Measurements from ENCODE around the gene ODAD4. TPM values are rescaled to one million over a fixed set of nuclear protein-coding genes. Genes with fewer than 3 reads are reported as not detected.

ODAD4 gene
- total RNA-seq, 1 experiment from 2014 or later = 0.98 TPM

- H3K9me3 ChIP-seq = no peaks in the 10 kb centered on the region
- ChIA-PET CTCF (interaction anchor here (1.3 kb wide), 1 partner anchor 9 kb away, joined by 4 read pairs; the partner anchor contains the start of gene ODAD4), POLR2A (no interaction called here)
These were observed 8.8 kb downstream of the ODAD4 start for GRCh38 chr17:41939044-41939692.

DNA sequence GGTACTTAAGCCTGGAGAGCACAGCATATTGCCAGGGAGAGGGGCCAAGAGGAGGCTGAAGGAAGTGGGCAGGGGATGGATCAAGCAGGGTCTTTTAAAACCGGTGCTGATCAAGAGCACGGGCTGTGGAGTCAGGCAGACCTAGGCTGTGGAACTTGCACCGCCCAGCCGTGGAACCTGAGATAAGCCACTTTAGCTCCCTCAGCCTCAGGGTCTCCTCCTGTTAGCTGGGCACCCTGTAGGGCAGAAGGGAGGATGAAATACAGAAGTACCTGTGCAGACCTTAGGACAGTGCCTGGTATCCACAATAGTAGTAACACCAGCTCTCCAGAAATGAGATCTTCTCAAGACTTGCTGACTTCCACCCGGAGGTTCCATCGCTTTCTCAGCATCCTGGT, 9.3 kb downstream of the ODAD4 start:
- ChIA-PET POLR2A (no interaction called here), CTCF (interaction anchor here (1.3 kb wide), 1 partner anchor 9 kb away, joined by 4 read pairs; the partner anchor contains the start of gene ODAD4)
- Histone ChIP-seq H3K9me3 (no peaks in the 10 kb centered on the region), H3K4me1 (peaks cover 9% of the 10 kb centered on the region), H3K36me3 (ENCODE audit: control insufficient read depth, insufficient read depth, low read length) (no peaks in the 10 kb centered on the region; the same call in 1 of the 2 replicates), H3K27me3 (replicated peaks; ENCODE audit: control insufficient read depth, insufficient read depth, low read length) (no peaks in the 10 kb centered on the region), H3K4me3 (ENCODE audit: low read depth, low read length) (no peak overlapping the region)
- Mint-ChIP-seq H3K4me1 (ENCODE audit: low read depth, unreplicated experiment) (no peaks in the 10 kb centered on the region), H3K27ac (ENCODE audit: unreplicated experiment) (no peak overlapping the region), H3K36me3 (ENCODE audit: insufficient read depth, unreplicated experiment) (no peaks in the 10 kb centered on the region), H3K4me3 (ENCODE audit: unreplicated experiment) (no peak overlapping the region), H3K9me3 (ENCODE audit: unreplicated experiment) (no peaks in the 10 kb centered on the region), H3K27me3 (ENCODE audit: insufficient read depth, unreplicated experiment) (no peaks in the 10 kb centered on the region)
- intact Hi-C loops (cut with micrococcal nuclease; ENCODE audit: unreplicated experiment) = no loop called here
- TF ChIP-seq, protein P1, sequence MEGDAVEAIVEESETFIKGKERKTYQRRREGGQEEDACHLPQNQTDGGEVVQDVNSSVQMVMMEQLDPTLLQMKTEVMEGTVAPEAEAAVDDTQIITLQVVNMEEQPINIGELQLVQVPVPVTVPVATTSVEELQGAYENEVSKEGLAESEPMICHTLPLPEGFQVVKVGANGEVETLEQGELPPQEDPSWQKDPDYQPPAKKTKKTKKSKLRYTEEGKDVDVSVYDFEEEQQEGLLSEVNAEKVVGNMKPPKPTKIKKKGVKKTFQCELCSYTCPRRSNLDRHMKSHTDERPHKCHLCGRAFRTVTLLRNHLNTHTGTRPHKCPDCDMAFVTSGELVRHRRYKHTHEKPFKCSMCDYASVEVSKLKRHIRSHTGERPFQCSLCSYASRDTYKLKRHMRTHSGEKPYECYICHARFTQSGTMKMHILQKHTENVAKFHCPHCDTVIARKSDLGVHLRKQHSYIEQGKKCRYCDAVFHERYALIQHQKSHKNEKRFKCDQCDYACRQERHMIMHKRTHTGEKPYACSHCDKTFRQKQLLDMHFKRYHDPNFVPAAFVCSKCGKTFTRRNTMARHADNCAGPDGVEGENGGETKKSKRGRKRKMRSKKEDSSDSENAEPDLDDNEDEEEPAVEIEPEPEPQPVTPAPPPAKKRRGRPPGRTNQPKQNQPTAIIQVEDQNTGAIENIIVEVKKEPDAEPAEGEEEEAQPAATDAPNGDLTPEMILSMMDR (IDR thresholded peaks at IDR 0.05; ENCODE audit: insufficient read depth in 1 of 2, low read depth in 1 of 2, low read length in 1 of 2, severe bottlenecking in 1 of 2, unreplicated experiment in 1 of 2) = no peak
- BruUV-seq (replicated peaks) = no TSS peak
- no peak for DNase-seq

More at GRCh38 chr17:41939044-41939692, 8.8 kb downstream of the ODAD4 start:
- no peaks in the 10 kb centered on the region for H3K27me3 Mint-ChIP-seq (ENCODE audit: insufficient read depth, unreplicated experiment)
- intact Hi-C loops (cut with micrococcal nuclease; ENCODE audit: unreplicated experiment) = no loop called here
- Histone ChIP-seq H3K4me1 (peaks cover 9% of the 10 kb centered on the region), H3K27me3 (replicated peaks; ENCODE audit: control insufficient read depth, insufficient read depth, low read length) (no peaks in the 10 kb centered on the region), H3K36me3 (ENCODE audit: control insufficient read depth, insufficient read depth, low read length) (no peaks in the 10 kb centered on the region; the same call in 1 of the 2 replicates), H3K4me3 (ENCODE audit: low read depth, low read length) (no peak overlapping the region)
- H3K4me1 Mint-ChIP-seq (ENCODE audit: low read depth, unreplicated experiment) = no peaks in the 10 kb centered on the region
- DNase-seq = no peak
- no peak overlapping the region for H3K27ac Mint-ChIP-seq (ENCODE audit: unreplicated experiment)
- no peaks in the 10 kb centered on the region for H3K36me3 Mint-ChIP-seq (ENCODE audit: insufficient read depth, unreplicated experiment)
- BruUV-seq (replicated peaks) = no TSS peak
- H3K9me3 Mint-ChIP-seq (ENCODE audit: unreplicated experiment) = no peaks in the 10 kb centered on the region
- TF ChIP-seq, protein P1 (IDR thresholded peaks at IDR 0.05; ENCODE audit: insufficient read depth in 1 of 2, low read depth in 1 of 2, low read length in 1 of 2, severe bottlenecking in 1 of 2, unreplicated experiment in 1 of 2) = no peak
- H3K4me3 Mint-ChIP-seq (ENCODE audit: unreplicated experiment) = no peak overlapping the region

GRCh38 chr17:41941168-41941567, 10.8 kb downstream of the ODAD4 start:
- H3K4me3 ChIP-seq (ENCODE audit: low read depth, low read length) = no peak overlapping the region
- Mint-ChIP-seq H3K4me1 (ENCODE audit: low read depth, unreplicated experiment) (no peaks in the 10 kb centered on the region), H3K4me3 (ENCODE audit: unreplicated experiment) (no peak overlapping the region), H3K36me3 (ENCODE audit: insufficient read depth, unreplicated experiment) (no peaks in the 10 kb centered on the region), H3K27ac (ENCODE audit: unreplicated experiment) (no peak overlapping the region), H3K9me3 (ENCODE audit: unreplicated experiment) (no peaks in the 10 kb centered on the region), H3K27me3 (ENCODE audit: insufficient read depth, unreplicated experiment) (no peaks in the 10 kb centered on the region)
- CTCF ChIA-PET = interaction anchor here (1.2 kb wide), 1 partner anchor 11 kb away, joined by 5 read pairs; the partner anchor contains the start of gene ODAD4
- no peaks in the 10 kb centered on the region; the same call in 1 of the 2 replicates for H3K36me3 ChIP-seq (ENCODE audit: control insufficient read depth, insufficient read depth, low read length)
- no peaks in the 10 kb centered on the region for H3K27me3 ChIP-seq (replicated peaks; ENCODE audit: control insufficient read depth, insufficient read depth, low read length)
- TF ChIP-seq, protein P1 (IDR thresholded peaks at IDR 0.05; ENCODE audit: insufficient read depth in 1 of 2, low read depth in 1 of 2, low read length in 1 of 2, severe bottlenecking in 1 of 2, unreplicated experiment in 1 of 2) = no peak
- intact Hi-C loops (cut with micrococcal nuclease; ENCODE audit: unreplicated experiment) = no loop called here
- POLR2A ChIA-PET = no interaction called here
- BruUV-seq (replicated peaks) = no TSS peak
- H3K9me3 ChIP-seq = no peaks in the 10 kb centered on the region
- no peak for DNase-seq
- H3K4me1 ChIP-seq = peaks cover 9% of the 10 kb centered on the region

Data from Caco-2 (cell line).